H1 (cell line): ENCODE results near the gene MYO1A. TPM values are rescaled to one million over a fixed set of nuclear protein-coding genes. Genes with fewer than 3 reads are reported as not detected.

ENCODE experiments used
- CTCF ChIA-PET: fragments of 300-600 bp; sonication (Branson Sonifier 250); formaldehyde crosslinking; loops from one replicate; lab custom pipeline; 2021; ENCODE audit not compliant: partially characterized antibody; lab: Charles Lee
- POLR2A ChIA-PET: fragments of 300-600 bp; sonication (Branson Sonifier 250); formaldehyde crosslinking; loops from one replicate; lab custom pipeline; 2021; ENCODE audit warnings: inconsistent platforms; ENCODE audit not compliant: partially characterized antibody; lab: Charles Lee
- DNase-seq, 2 experiments: peaks; one replicate each; pipeline versions ENCODE4 v3.0.0 to v3.0.0-alpha.2; 2010 to 2022; ENCODE audit warnings: low spot score in 2 of 2, low read depth in 1 of 2, mixed read lengths in 1 of 2
- FAIRE-seq: peaks from 2 replicates; lab custom pipeline; 2011; peaks lifted over from hg19 to GRCh38; lab: Jason Lieb, UNC
- H2AFZ ChIP-seq: 2 replicates; pipeline ENCODE4 v1.8.1; 2012; ENCODE audit warnings: low read length, inconsistent platforms
- H2AK5ac ChIP-seq: 2 replicates; pipeline ENCODE4 v1.6.1; 2013; ENCODE audit warnings: low read depth, low read length
- H2BK120ac ChIP-seq: replicated peaks from 2 replicates; pipeline ENCODE3; 2013; ENCODE audit warnings: low read depth, low read length, inconsistent platforms
- H2BK12ac ChIP-seq: 2 replicates; pipeline ENCODE4 v1.6.1; 2013; ENCODE audit warnings: low read depth, low read length
- H2BK15ac ChIP-seq: 2 replicates; pipeline ENCODE4 v1.6.1; 2013; ENCODE audit warnings: low read length
- H2BK20ac ChIP-seq: 2 replicates; pipeline ENCODE4 v1.6.1; 2013; ENCODE audit warnings: low read length
- H2BK5ac ChIP-seq: 2 replicates; pipeline ENCODE4 v1.6.1; 2013; ENCODE audit warnings: low read depth, low read length
- H3K14ac ChIP-seq: 2 replicates; pipeline ENCODE4 v1.6.1; 2013; ENCODE audit warnings: inconsistent platforms; ENCODE audit not compliant: insufficient read length
- H3K18ac ChIP-seq: 2 replicates; pipeline ENCODE4 v1.6.1; 2013; ENCODE audit warnings: low read length; ENCODE audit errors: extremely low read depth
- H3K23ac ChIP-seq: 2 replicates; pipeline ENCODE4 v1.6.1; 2013; ENCODE audit warnings: inconsistent platforms; ENCODE audit not compliant: insufficient read length
- H3K23me2 ChIP-seq: 2 replicates; pipeline ENCODE4 v1.6.1; 2013; ENCODE audit warnings: low read depth, low read length
- H3K27ac ChIP-seq: 2 replicates; pipeline ENCODE4 v1.6.1; 2011; ENCODE audit warnings: low read depth, low read length, inconsistent platforms
- H3K27me3 ChIP-seq, 4 experiments: replicated peaks in 1 of 4; 1 replicate in 1 of 4; 2 replicates in 3 of 4; pipeline versions ENCODE4 v1.6.1 to v1.8.1; 2011 to 2013; ENCODE audit warnings: low read length in 3 of 4, mild to moderate bottlenecking in 3 of 4, inconsistent platforms in 2 of 4, mixed read lengths in 2 of 4, moderate library complexity in 1 of 4; ENCODE audit not compliant: control insufficient read depth in 3 of 4, insufficient read depth in 3 of 4; ENCODE audit errors: extremely low read depth in 1 of 4
- H3K36me3 ChIP-seq, 4 experiments: 2 replicates each; pipeline versions ENCODE4 v1.6.1 to v1.8.1; 2011 to 2013; ENCODE audit warnings: mild to moderate bottlenecking in 4 of 4, low read length in 3 of 4, moderate library complexity in 2 of 4, control low read depth in 1 of 4, inconsistent platforms in 1 of 4; ENCODE audit not compliant: insufficient read depth in 4 of 4, control insufficient read depth in 2 of 4
- H3K4ac ChIP-seq: replicated peaks from 2 replicates; pipeline ENCODE3; 2013; ENCODE audit warnings: low read length, low read depth, mixed read lengths, inconsistent platforms; ENCODE audit not compliant: insufficient read length
- H3K4me1 ChIP-seq, 4 experiments: replicated peaks in 1 of 4; 1 replicate in 1 of 4; 2 replicates in 3 of 4; pipeline versions ENCODE4 v1.6.1 to v1.8.1; 2011 to 2013; ENCODE audit warnings: low read length in 3 of 4, inconsistent platforms in 2 of 4, mixed read lengths in 1 of 4; ENCODE audit not compliant: insufficient read depth in 4 of 4, control insufficient read depth in 3 of 4
- H3K4me2 ChIP-seq, 2 experiments: 2 replicates each; pipeline versions ENCODE4 v1.6.1 to v1.8.1; 2011 to 2013; ENCODE audit warnings: low read depth in 2 of 2, low read length in 2 of 2, control low read depth in 1 of 2, inconsistent platforms in 1 of 2, mild to moderate bottlenecking in 1 of 2; ENCODE audit not compliant: insufficient read depth in 1 of 2
- H3K4me3 ChIP-seq, 4 experiments: fragments of 200-600, 300-600 bp in 1 of 4; sonication (generic), shearing (Covaris generic), sonication (Bioruptor Twin) in 1 of 4; 2 replicates each; pipeline versions ENCODE4 v1.5.1 to v1.8.1; 2011 to 2016; ENCODE audit warnings: low read length in 4 of 4, low read depth in 3 of 4, control low read depth in 2 of 4, inconsistent platforms in 2 of 4, mild to moderate bottlenecking in 2 of 4, mixed read lengths in 1 of 4, moderate library complexity in 1 of 4; ENCODE audit not compliant: insufficient read depth in 2 of 4; ENCODE audit errors: extremely low read depth in 1 of 4
- H3K56ac ChIP-seq: replicated peaks from 2 replicates; pipeline ENCODE3; 2013; ENCODE audit warnings: low read depth, mild to moderate bottlenecking, mixed read lengths, low read length, inconsistent platforms; ENCODE audit not compliant: insufficient read length
- H3K79me1 ChIP-seq: 2 replicates; pipeline ENCODE4 v1.6.1; 2013; ENCODE audit warnings: low read depth, low read length, control low read depth
- H3K79me2 ChIP-seq, 2 experiments: 2 replicates each; pipeline versions ENCODE4 v1.6.1 to v1.8.1; 2012 to 2013; ENCODE audit warnings: low read length in 2 of 2, mild to moderate bottlenecking in 2 of 2, inconsistent platforms in 1 of 2; ENCODE audit not compliant: insufficient read depth in 2 of 2, control insufficient read depth in 1 of 2
- H3K9ac ChIP-seq, 4 experiments: replicated peaks in 1 of 4; 1 replicate in 1 of 4; 2 replicates in 3 of 4; pipeline versions ENCODE4 v1.6.1 to v1.8.1; 2011 to 2013; ENCODE audit warnings: low read depth in 3 of 4, low read length in 3 of 4, control low read depth in 2 of 4, mild to moderate bottlenecking in 2 of 4, moderate library complexity in 2 of 4, inconsistent platforms in 1 of 4; ENCODE audit errors: extremely low read depth in 1 of 4
- H3K9me3 ChIP-seq, 2 experiments: 2 replicates each; pipeline versions ENCODE4 v1.6.1 to v1.8.1; 2012 to 2013; ENCODE audit warnings: mild to moderate bottlenecking in 2 of 2, moderate library complexity in 2 of 2, control low read depth in 1 of 2, inconsistent platforms in 1 of 2, low read depth in 1 of 2, low read length in 1 of 2, mixed read lengths in 1 of 2; ENCODE audit not compliant: insufficient read depth in 2 of 2
- H4K20me1 ChIP-seq, 2 experiments: replicated peaks in 1 of 2; 2 replicates each; pipeline versions ENCODE3 to v1.8.1; 2011 to 2013; ENCODE audit warnings: inconsistent platforms in 2 of 2, low read length in 2 of 2, mild to moderate bottlenecking in 1 of 2; ENCODE audit not compliant: insufficient read depth in 2 of 2, control insufficient read depth in 1 of 2
- H4K5ac ChIP-seq: 2 replicates; pipeline ENCODE4 v1.6.1; 2013; ENCODE audit warnings: low read length, low read depth, mixed read lengths, inconsistent platforms; ENCODE audit not compliant: insufficient read length
- H4K8ac ChIP-seq: 2 replicates; pipeline ENCODE4 v1.8.0; 2013; ENCODE audit warnings: mild to moderate bottlenecking, moderate library complexity, low read length, inconsistent platforms; ENCODE audit not compliant: insufficient read depth; ENCODE audit errors: extremely low read depth
- H4K91ac ChIP-seq: replicated peaks from 2 replicates; pipeline ENCODE3; 2013; ENCODE audit warnings: low read length, mixed read lengths, inconsistent platforms; ENCODE audit not compliant: insufficient read length
- ZNF274 ChIP-seq: IDR thresholded peaks from 2 replicates; pipeline ENCODE4 v1.7.0; 2012; ENCODE audit warnings: low read length, borderline replicate concordance; ENCODE audit errors: extremely low read depth
- WGBS, 2 experiments: shearing (Covaris generic) in 1 of 2; methylation state at CpG; one replicate each; pipeline versions ENCODE4 v1.1.6 to v1.1.7; 2013 to 2015; ENCODE audit warnings: low lambda C conversion rate in 2 of 2, mixed read lengths in 2 of 2, inconsistent platforms in 1 of 2, low coverage in 1 of 2, missing lambda C conversion rate in 1 of 2; ENCODE audit not compliant: insufficient replicate concordance in 2 of 2, insufficient coverage in 1 of 2, insufficient read length in 1 of 2; ENCODE audit errors: extremely low coverage in 1 of 2, missing lambda C conversion rate in 1 of 2; 5-methylcytosine and 5-hydroxymethylcytosine counted together
- polyA plus RNA-seq, 7 experiments: library from polyadenylated mRNA; depleted of rRNA in 3 of 7; stranded (reverse) in 5 of 7; unstranded in 2 of 7; fragments of >200 nt in 5 of 7; fragments of 200-250 nt in 2 of 7; gene quantifications; 1 replicate in 5 of 7; 2 replicates in 1 of 7; 4 replicates in 1 of 7; pipeline versions ENCODE4 v1.2.1 to v1.2.3, GENCODE V29; 2011 to 2013; ENCODE audit warnings: missing spikeins in 2 of 7, mixed read lengths in 2 of 7
- total RNA-seq: library from RNA; stranded (reverse); fragmentation: NEBNext Ultra II Directional; extraction: Animal tissue kit (Norgen Biotek cat#: 25700); gene quantifications from 2 replicates; pipeline ENCODE4 v1.2.1, GENCODE V29; 2021

The MYO1A gene
- total and polyA plus RNA-seq, 2 of the 8 experiments (the other 6 are each of a cell fraction or from before 2014, with no cell fraction given) = 0.54 to 0.77 TPM

DNA sequence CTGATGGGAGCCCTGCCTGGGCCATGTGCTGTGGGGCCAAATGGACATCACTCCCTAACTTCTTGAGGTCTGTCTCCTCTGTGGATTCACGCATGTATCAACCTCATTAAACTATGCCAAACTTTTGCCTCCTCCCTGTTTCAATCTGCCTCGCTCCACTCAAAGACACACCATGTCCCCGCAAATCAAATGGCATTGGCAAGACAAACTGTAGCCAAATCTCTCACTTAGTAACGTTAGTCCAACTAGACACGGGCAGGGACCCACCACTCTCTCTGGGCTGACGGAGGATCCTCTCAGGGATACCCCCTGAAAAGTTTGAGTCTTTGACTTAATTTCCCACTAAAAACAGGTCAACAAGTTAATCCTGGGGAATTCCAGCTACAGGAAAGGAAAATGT lies 51.6 kb downstream of the MYO1A start:
- Histone ChIP-seq H2BK5ac (no peak overlapping the region), H2BK120ac (no peak overlapping the region), H3K9ac (no peak overlapping the region), H3K56ac (no peak overlapping the region), H3K23ac (no peak overlapping the region), H3K14ac (no peak overlapping the region), H3K79me2 (peaks cover 0 to 45% of the 10 kb centered on the region in 2 experiments; a peak in 2 of 4 replicates), H4K20me1 (peaks cover 3 to 15% of the 10 kb centered on the region in 2 experiments), H3K36me3 (peaks cover 16 to 27% (median 21%) of the 10 kb centered on the region in 4 experiments), H4K5ac (no peak overlapping the region), H2AFZ (no peak overlapping the region), H3K27ac (no peak overlapping the region), H3K23me2 (no peaks in the 10 kb centered on the region), H2BK15ac (no peak overlapping the region), H2BK20ac (no peak overlapping the region), H3K9me3 (no peaks in the 10 kb centered on the region), H3K4me3 (no peak overlapping the region), H3K18ac (no peak overlapping the region), H3K27me3 (no peaks in the 10 kb centered on the region), H3K4me1 (no peaks in the 10 kb centered on the region), H4K91ac (no peak overlapping the region), H3K4me2 (no peak overlapping the region), H2BK12ac (no peak overlapping the region), H4K8ac (no peak overlapping the region), H2AK5ac (no peak overlapping the region), H3K79me1 (peaks cover 7% of the 10 kb centered on the region), H3K4ac (no peak overlapping the region)
- WGBS, 2 experiments = 91% methylated on average over 6 of the region's 6 CpGs; no CpG with 5 or more reads in 1 of the 2 experiments
- FAIRE-seq = no peak
- ChIA-PET POLR2A (interaction anchor here (2.1 kb wide), 1 partner anchor 10 kb away, joined by 8 read pairs; no protein-coding TSS in a partner anchor), CTCF (interaction anchor here (0.9 to 10.6 kb wide), 9 partner anchors 10 to 362 kb away, joined by 3 to 187 read pairs (median 5); partner anchors contain the start of gene HSD17B6)
- no peak for DNase-seq
- no peak for TF ChIP-seq ZNF274
